BE2C (cell line): Measurements from ENCODE around the gene GPC1.

ENCODE experiments used
- DNase-seq: peaks from one replicate; pipeline ENCODE4 v3.0.0-alpha.2; 2020
- H3K27me3 ChIP-seq: fragments of 250-450 bp; sonication (Bioruptor Pico); 2 replicates; pipeline ENCODE4 v1.5.1; 2020; ENCODE audit warnings: mild to moderate bottlenecking
- H3K36me3 ChIP-seq: fragments of 250-450 bp; sonication (Bioruptor Pico); 2 replicates; pipeline ENCODE4 v1.5.1; 2020; ENCODE audit warnings: mild to moderate bottlenecking
- H3K4me1 ChIP-seq: fragments of 250-450 bp; sonication (Bioruptor Pico); 2 replicates; pipeline ENCODE4 v1.5.1; 2020
- H3K4me3 ChIP-seq: 2 replicates; pipeline ENCODE4 v1.5.1; 2011; ENCODE audit warnings: low read depth, low read length
- H3K9me3 ChIP-seq: fragments of 250-450 bp; sonication (Bioruptor Pico); 2 replicates; pipeline ENCODE4 v1.5.1; 2020
- CTCF ChIP-seq: IDR thresholded peaks from 2 replicates; pipeline ENCODE4 v1.5.1; 2012; ENCODE audit warnings: mild to moderate bottlenecking, low read depth, low read length

Gene GPC1

DNA sequence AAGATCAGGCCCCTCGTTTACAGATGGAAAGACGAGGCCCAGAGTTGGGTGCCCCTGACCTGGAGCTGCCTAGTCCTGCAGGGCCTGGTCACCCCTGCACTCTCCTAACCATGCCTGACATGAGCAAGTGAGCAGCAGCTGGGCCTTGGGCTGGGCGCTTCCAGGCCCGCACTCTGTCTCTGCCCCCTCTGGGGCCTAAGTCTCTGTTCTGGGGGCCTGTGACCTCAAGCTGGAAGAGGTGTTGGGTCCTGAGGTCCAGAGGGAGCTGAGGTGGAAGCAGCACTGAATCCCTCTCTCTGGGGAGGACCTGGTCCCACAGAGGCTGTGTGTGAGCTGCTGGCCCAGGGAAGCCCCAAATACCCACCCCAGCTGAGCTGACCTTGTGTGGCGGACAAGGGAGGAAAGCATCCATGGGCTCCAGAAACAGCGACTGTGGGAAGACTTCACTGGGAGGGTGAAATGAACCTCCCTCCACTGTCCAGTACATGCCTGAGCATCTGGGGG is 46.1 kb upstream of the GPC1 start:
- no peak for TF ChIP-seq CTCF
- H3K4me3 ChIP-seq = no peak overlapping the region
- peak; percentile 3 for DNase-seq
- no peaks in the 10 kb centered on the region for H3K36me3 ChIP-seq
- H3K27me3 ChIP-seq = no peaks in the 10 kb centered on the region
- peaks cover 7% of the 10 kb centered on the region; the same call in 1 of the 2 replicates for H3K4me1 ChIP-seq
- no peaks in the 10 kb centered on the region for H3K9me3 ChIP-seq

DNA sequence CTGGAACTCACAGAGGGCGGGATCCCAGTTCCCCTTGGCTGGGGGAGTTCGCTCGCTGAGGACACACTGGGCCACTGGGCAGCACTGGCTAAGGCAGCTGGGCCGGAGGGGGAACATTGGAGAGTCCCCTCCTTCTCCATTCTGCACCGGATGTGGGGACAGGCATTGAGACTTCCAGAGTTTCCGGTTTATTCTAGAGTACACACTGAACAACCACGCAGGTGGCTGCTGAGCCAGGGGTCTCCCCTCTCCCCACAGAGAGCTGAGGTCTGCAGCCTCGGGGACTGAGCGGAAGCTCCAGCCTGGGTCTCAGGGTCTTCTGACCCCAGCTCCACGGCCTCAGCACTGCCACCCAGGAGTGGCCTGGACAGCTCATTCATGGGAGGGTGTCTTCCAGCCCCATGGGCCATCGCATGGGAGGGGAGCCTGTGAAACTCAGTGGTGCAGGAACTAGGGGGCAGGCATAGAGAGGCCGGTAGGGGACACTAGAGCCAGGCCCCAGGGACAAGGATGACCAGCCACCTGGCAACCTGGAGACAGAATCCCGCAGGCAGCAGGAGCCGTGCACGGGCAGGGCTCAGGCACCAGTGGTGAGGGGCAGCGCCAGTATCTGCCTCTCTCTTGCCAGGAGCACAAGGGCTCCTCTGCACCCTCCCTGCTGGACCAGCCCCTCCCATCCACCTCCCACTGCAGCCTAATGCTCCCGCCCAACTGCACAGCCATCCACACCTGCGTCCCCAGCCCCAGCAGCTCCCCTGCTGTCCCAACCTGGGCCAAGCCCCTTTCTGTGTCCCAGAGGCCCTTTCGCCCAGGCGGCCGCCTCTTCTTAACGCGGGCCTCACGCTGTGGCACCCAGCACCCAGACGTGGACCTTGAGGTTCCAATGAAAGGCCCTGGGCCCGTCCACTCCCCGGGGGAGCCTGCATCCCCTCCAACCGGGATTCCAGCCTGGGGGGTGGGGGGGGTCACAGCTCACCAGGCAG is 45.1 kb upstream of the GPC1 start:
- DNase-seq = peak; percentile 7
- Histone ChIP-seq H3K9me3 (no peaks in the 10 kb centered on the region), H3K36me3 (no peaks in the 10 kb centered on the region), H3K4me1 (peaks cover 7% of the 10 kb centered on the region; the same call in 1 of the 2 replicates), H3K4me3 (no peak overlapping the region), H3K27me3 (no peaks in the 10 kb centered on the region)
- no peak for TF ChIP-seq CTCF

GRCh38 chr2:240391111-240392051 is 44.1 kb upstream of the GPC1 start:
- Histone ChIP-seq H3K36me3 (no peaks in the 10 kb centered on the region), H3K9me3 (no peaks in the 10 kb centered on the region), H3K4me1 (peaks cover 7% of the 10 kb centered on the region; the same call in 1 of the 2 replicates), H3K27me3 (no peaks in the 10 kb centered on the region), H3K4me3 (no peak overlapping the region)
- TF ChIP-seq CTCF = no peak
- DNase-seq = no peak

DNA sequence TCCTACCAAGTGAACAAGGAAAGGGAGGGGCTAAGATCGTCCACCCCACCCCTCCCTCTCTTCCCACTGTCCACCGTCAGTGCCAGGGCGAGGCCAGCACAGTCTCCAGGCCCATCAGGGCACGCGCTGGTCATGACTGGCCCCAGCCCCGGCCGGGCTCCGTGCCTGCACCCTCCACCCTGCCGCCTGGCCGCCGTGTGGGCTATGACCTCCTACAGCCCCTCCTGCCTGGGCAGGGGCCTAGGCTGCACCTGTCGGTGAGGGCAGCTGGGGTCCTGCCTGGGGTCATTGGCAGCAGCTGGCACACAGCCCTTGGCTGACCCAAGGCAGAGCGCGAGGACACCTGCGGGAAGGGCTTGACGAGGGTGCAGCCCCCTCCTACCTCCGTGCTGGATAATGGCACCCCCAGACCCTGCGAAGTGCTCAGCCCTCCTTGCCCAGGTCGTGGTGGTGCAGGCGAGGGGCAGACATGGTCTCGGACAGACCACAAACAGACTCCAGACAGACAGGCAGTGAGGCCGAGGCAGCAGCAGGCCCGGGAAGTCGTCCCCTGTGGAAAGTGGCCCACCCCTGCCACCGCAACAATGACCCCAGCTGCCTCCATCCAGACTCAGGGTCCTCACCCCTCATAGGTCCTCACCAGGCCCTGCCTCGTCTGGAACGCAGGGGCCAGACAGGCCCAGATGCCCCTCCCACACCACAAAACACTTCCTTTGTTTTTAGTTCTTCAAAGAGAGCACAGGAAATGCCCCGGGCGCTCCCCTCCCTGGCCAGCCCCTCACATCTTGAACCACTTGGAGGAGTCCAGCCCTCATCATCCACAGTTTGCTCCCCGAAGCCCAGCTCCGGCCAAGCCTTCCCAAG is 43.1 kb upstream of the GPC1 start:
- H3K9me3 ChIP-seq = no peaks in the 10 kb centered on the region

More for the DNA sequence above, 43.1 kb upstream of the GPC1 start:
- no peaks in the 10 kb centered on the region for H3K27me3 ChIP-seq
- no peak overlapping the region for H3K4me3 ChIP-seq
- TF ChIP-seq CTCF = no peak
- DNase-seq = peak; percentile 7
- no peaks in the 10 kb centered on the region for H3K36me3 ChIP-seq
- peaks cover 6% of the 10 kb centered on the region; the same call in 1 of the 2 replicates for H3K4me1 ChIP-seq
